Activated CD4-positive, alpha-beta T cell treated with anti-CD3 and anti-CD28 coated beads, Interleukin-2, amount 50 U/mL, for 1 hour (primary cell): ENCODE data around the gene AMT.

ENCODE experiments used
- DNase-seq: peaks from one replicate; pipeline ENCODE4 v3.0.0-alpha.2; 2020

Gene AMT, protein sequence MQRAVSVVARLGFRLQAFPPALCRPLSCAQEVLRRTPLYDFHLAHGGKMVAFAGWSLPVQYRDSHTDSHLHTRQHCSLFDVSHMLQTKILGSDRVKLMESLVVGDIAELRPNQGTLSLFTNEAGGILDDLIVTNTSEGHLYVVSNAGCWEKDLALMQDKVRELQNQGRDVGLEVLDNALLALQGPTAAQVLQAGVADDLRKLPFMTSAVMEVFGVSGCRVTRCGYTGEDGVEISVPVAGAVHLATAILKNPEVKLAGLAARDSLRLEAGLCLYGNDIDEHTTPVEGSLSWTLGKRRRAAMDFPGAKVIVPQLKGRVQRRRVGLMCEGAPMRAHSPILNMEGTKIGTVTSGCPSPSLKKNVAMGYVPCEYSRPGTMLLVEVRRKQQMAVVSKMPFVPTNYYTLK

DNA sequence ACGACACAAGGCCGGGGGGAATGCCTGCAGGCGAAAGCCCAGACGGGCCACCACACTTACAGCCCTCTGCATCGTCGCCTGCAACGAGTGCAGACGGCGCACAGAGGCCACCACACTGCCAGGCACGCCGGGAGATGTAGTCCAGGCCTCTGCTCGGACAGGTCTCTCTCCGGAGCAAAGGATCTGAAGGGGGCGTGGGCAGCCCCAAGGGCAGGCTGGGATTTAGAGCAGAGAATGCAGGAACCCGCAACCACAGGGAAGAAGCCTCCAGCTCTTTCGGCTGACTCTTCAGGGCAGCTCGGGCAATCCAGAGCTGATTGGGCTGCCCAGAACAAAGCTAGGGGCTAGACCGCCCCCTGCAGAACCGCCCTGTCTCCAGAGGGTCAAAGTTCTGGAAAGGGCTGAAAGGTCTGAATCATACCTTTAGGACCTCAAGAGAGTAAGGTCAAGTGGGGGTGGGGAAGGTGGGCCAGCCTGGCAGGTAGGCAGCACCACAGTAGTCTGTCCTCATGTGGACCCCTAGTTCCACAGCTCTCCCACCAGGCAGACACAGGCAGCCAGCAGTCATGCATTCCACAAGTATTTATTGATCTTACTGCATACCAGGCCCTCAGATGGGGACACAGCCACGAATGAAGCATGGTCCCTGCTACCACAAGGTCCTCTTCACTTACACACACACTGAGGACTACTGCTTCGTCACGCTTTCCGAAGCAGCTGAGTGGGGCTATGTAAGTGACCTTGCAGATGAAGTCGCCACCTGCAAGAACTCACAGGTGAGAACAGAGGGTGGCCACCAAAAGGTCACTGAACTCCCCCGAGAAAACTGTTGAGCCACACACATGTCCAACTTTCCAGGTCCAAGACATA, at the start of gene AMT:
TSS of gene AMT (minus strand) at position 95 of the 870 bp plus-strand sequence. CDS start at position 72, 23 bp downstream.
- DNase-seq, result no peak

GRCh38 chr3:49470714-49471420, 48.6 kb upstream of the AMT start:
- DNase-seq, result no peak

DNA sequence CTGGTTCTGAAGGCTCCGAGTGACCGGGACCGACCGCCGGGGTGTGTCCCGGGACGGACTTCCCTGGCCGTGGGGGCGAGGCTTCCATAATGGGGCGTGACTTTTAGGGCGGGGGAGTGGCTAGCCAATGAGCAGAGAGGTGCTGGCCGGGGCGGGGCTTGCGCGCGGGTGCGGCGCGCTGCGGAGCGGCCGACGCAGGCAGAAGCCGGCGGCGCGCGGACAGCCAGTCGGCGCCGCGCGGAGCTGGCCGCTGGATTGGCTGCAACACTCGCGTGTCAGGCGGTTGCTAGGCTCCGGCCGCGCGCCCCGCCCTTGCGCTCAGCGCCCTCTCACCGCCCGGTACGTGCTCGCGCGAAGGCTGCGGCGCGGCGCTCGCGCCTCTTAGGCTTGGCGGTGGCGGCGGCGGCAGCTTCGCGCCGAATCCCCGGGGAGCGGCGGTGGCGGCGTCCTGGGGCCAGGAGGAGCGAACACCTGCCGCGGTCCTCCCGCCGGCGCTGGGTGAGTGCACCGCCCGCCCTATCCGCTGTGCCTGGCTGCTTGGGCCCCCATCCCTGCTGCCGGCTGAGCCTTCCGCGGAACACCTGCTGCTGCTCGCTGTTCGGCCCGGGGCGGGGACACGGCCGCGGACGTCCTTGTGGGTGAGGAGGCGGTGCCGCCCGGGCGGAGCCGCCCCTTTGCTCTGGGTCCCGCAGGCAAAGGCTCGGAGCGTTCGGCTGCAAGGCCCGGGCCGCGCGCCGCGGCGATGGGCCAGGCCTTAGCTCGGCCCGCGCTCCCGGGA, 47.9 kb upstream of the AMT start, which contains the start of gene DAG1:
TSS of gene DAG1 (plus strand) at position 332 of the 778 bp plus-strand sequence. CDS start 40,268 bp downstream, outside the sequence.
- peak; percentile 92 for DNase-seq

DNA sequence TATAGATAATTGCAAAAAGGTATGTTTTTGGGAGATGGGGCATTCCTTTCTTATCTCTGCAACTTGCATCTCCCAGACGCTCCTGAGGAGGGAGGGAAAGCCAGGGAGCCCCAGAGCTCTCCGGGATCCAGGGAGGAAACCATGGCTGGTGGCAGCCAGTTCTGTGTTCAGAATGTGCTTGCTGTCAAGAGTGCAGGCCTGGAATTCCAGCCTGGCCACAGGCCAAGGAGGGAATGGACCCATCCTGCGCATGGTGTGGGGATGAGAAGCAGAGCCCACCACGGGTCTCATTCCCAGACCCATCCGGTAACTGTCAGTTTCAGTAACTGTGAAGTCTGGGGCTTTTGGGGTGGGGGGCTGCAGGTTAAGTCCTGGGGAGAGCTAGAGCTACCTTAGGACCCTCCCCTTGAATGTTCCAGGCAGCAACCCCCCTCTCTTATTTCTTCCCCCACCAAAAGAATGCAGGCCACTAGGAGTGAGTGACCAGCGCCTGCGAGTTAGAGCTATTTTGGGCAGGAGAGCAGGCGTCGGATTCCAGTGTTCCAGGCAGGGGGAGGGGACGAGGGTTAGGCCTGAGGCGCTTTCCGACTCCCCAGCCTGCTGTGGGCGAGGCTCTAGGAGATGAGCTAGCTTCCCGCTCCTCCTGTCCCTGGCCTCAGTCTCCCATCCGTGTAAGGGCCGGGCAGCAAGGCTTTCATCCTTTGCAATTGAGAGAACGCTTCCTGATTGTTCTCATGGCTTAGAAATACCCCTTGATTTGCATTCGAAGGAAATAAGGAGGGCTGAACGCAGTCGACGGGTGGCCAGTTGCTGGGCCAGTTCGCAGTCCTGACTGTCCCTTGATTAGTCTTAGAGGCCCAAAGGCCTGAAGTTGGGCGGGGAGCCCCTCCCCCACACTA, 47.0 kb upstream of the AMT start:
- no peak for DNase-seq

DNA sequence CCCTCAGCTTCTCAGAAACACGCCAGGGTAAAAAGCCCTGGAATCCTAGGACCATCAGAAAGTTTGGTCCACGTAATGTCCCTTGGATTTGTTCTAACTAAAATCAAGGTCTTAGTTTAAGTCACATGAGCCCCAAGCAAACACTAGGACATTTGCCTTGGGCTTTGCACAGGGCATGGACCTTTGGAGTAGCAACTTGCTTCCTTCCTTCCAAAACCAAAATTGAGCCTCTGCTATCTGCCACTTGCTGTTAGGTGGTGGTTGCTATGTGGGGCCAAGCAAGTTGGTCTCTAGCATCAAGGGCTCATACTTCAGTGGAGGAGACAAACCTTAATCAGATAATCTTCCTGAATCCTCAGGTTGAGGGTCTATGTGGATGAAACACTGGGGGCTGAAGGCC, 43.8 kb upstream of the AMT start:
- no peak for DNase-seq

- DNase-seq, result no peak
Measured at GRCh38 chr3:49465270-49466034, 43.2 kb upstream of the AMT start.

- no peak for DNase-seq
Measured at GRCh38 chr3:49462222-49462621, 39.9 kb upstream of the AMT start.

- no peak for DNase-seq
Measured at GRCh38 chr3:49461443-49462171, 39.3 kb upstream of the AMT start.

DNA sequence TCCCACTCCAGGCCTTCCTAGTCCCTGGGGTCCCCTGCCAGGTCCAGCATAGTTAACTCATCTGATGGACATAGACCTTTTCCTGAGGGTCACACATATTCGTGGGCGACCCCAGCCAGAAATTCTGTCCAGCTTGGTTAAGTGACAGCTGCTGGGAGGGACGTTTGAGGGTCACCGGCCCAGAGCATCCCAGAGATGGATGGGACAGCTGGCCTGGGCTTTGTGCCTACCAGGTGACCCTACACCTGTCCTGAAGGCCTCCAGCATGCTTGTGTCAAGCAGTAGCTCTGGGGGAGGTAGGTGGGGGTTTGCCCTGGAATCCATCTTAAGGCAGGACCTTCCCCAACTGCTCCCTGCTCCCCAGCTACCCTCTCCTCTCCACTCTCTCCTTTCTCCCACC, 38.7 kb upstream of the AMT start:
- no peak for DNase-seq

GRCh38 chr3:49460188-49460890, 38.1 kb upstream of the AMT start:
- no peak for DNase-seq

GRCh38 chr3:49456466-49456865, 34.2 kb upstream of the AMT start:
- DNase-seq, result no peak

DNA sequence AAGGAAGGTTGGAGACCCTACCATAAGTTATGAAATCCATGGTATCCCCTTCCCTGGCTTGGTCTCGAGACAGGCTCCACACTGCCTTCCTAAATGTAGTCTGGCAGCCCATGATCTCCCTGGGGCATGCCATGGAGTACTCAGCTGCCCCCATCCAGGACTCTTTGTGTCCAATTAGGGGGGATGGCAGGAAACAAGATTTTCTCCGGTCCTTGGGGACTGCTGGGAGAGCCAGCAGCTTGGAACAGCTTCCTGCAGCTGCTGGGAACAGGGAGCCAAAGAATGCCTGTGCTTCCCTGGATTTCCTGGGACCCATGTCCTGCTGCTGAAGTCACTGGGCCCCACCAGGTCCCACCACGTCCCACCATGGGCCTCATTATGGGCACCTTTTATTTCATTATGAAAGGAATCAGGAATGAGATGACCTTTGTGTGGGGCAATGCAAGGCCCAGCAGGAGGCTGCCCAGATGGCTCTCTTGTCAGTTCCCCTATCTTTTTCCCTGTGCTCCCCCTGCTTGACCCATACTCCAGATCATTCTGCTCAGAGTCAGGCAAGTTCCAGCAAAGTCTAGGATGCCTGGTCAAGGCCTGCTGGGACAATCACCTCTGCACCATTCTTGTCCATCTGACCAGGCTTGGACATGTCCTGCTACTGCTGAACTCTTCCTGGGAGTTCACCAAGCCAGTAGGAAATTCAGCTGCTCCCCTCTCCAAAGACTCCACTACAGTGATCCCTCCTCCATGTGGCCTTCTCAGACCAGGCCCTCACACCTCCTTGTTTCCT, 32.8 kb upstream of the AMT start:
- no peak for DNase-seq

DNA sequence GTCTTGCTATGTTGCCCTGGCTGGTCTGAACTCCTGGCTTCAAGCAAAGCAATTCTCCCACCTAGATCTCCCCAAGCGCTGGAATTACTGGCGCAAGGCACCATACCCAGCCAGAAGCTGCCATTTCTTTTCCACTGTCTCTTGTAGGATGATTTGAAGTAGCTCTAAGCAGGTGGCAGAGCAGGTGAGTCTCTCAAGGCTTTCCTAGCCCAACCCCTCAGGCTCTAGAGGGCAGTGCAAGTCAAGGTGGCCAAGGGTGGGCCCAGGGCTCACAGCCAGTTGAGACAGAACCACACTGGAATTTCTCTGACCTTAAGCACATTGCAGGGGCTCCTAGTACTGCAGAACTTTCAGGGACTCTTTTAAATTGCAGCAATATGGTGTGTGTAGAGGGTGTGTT, 32.2 kb upstream of the AMT start:
- no peak for DNase-seq

DNA sequence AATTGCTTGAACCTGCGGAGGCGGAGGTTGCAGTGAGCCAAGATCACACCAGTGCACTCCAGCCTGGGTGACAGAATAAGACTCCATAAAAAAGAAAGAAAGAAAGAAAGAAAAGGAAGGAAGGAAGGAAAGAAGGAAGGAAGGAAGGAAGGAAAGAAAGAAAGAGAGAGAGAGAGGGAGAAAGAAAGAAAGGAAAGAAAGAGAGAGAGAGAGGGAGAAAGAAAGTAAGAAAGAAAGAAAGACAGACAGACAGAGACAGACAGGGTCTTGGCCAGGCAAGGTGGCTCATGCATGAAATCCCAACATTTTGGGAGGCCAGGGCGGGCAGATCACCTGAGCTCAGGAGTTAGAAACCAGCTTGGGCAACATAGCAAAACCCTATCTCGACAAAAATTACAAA, 31.3 kb upstream of the AMT start:
- no peak for DNase-seq

DNA sequence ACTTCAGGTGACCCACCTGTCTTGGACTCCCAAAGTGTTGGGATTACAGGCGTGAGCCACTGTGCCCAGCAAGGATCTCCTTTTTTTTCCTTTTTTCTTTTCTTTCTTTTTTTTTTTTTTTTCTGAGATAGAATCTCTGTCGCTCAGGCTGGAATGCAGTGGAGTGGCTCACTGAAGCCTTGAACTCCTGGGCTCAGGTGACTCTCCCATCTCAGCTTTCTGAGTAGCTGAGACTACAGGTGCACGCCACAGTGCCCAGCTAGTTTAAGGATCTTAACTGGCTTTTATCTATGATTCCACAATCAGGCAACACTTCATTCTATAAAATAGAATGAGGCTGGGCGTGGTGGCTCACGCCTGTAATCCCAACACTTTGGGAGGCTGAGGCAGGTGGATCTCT, 23.1 kb upstream of the AMT start:
- DNase-seq, result no peak

DNA sequence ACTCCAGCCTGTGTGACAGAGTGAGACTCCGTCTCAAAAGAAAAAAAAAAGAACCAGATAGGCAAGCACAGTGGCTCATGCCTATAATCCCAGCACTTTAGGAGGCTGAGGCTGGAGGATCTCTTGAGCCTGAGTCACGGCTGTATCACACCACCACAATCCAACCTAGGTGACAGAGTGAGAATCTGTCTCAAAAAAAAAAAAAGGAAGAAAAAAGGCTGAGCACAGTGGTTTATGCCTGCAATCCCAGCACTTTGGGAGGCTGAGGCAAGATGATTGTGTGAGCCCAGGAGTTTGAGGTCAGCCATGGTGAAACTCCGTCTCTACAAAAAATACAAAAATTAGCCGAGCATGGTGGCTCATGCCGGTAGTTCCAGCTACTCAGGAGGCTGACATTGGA, 12.5 kb upstream of the AMT start:
- DNase-seq, result no peak

DNA sequence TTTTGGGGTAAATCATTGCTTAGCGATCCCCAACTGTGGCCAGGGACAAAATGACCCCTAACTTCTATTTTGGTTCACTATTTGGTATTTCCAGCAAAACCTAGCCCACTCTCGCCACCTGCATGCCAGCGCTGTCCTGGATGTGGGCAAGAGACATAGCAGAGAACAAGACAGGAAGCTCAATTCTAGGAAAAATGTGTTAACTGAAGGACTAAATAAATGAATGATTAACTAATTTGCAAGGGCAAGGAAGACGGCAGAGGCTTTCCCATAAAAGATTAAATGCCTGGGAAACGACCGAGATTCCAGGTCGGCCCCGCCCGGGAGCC, 6.4 kb upstream of the AMT start:
- DNase-seq, result no peak

GRCh38 chr3:49427586-49427985, 5.3 kb upstream of the AMT start:
- no peak for DNase-seq

DNA sequence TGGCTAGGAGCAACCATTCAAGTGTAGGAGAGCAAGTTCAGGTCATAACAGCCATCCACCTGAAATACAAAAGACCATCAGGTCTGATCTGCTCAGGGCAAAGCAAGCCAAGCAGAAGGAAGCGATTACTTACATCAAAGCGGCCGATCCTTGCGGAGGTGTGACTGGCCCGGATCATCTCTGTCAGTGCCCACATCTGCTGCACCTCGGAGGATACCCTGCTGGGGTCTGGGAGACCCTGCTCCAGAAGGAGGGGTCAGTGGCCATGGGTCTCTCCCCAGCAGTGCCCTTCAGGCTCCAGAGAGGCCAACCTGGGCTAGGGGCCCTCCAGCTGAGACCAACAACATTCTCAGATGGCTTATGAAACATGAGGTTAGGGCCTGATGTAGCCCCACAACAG, 2.5 kb upstream of the AMT start:
- no peak for DNase-seq
